ENCODE data around the gene ZNF644.
"Not testable (repeated sequence)": the region's sequence is repeated elsewhere in the genome, so short reads cannot be mapped to it uniquely, and the experiment has no call there.

ZNF644 gene

DNA sequence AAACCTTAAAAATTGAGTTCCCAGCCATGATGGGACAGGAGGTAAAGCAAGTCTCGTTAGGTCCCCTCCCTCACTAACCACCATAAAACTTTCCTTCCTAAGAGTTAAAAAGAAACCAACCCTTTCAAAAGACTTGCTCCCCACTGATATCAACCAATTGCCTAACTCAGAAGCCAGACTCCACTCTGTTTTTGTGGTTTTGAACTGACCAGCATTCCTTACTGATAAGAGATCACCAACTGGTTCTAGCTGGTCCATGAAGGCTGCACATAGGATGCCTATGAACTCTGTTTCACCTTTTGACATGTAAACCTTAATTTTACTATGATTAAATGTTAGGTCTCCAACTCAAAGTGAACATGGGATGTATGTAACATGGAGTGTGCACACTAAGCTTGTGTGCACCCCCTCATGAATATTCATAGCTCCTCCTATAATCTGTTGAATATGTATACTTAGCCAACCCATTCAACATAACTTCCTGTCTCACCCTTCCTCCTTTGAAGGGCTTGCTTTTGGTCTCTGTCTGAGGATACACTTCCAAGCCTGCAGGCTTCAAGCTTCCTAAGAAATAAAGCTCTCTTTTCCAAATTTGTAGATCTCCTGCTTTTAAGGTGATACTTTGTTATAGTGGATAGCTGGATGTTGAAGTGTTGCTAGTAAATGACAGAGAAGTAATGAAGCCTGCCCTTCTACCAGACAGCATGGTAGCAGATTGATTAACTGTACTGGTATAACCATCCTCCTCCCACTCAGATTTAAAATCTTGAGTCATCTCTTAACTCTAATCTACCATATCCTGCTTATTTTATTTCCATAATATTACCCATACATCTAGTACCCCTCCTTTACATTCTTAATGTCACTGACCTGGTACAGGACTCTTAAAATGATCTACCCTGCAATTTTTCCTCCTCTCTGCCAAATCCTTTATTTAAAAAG, 95.6 kb downstream of the ZNF644 start:
- no peak for DNase-seq (ENCODE audit: low read depth)

- DNase-seq (ENCODE audit: low read depth), result no peak
Measured at GRCh38 chr1:90924982-90925381, 96.9 kb downstream of the ZNF644 start.

GRCh38 chr1:90922996-90923395, 98.8 kb downstream of the ZNF644 start:
- no peak for DNase-seq (ENCODE audit: low read depth)

- no peak for DNase-seq (ENCODE audit: low read depth)
Measured at GRCh38 chr1:90922202-90922601, 99.6 kb downstream of the ZNF644 start.

DNA sequence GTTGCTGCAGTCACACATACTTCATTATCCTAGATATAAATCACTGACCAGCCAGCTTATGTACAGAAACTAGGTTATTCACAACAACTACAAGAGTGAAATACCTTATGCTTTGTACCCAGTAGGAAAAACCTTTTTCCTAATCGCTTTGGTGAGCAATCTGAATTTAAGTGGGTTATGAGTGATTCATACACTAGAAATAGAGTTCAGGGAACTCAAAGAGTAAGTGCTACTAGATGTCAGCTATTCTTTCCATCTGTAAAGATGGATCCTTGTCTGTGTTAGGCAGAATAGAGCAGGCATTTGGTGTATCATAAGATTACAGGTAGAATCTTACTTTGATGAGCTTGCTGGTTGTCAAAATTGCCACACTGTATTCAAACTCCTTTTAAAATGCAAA, 101.9 kb downstream of the ZNF644 start:
- DNase-seq (ENCODE audit: low read depth), result no peak

- DNase-seq (ENCODE audit: low read depth), result no peak
Measured at GRCh38 chr1:90919190-90919719, 102.6 kb downstream of the ZNF644 start.

GRCh38 chr1:90911353-90911752, 110.5 kb downstream of the ZNF644 start:
- no peak for DNase-seq (ENCODE audit: low read depth)

DNA sequence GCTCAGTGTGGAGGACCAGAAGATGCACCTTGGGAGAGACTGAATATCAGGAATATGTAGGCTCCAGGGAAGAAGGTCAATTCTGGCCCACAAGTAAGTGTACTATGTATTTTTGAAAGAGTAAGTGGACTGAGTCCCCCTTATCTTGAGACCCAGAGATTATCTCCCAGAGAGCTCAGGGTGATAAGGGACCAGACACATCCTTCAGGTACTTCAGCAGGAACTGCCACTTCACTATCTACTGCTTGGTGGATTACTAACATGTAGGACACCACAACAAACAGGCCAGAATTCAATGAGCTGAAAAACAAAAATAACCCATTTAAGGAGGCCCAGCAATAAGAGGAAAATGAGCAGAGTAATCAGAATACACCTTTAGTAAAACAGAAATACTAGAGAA, 119.2 kb downstream of the ZNF644 start:
- no peak for DNase-seq (ENCODE audit: low read depth)

GRCh38 chr1:90899263-90899662, 122.6 kb downstream of the ZNF644 start:
- DNase-seq (ENCODE audit: low read depth), result no peak

DNA sequence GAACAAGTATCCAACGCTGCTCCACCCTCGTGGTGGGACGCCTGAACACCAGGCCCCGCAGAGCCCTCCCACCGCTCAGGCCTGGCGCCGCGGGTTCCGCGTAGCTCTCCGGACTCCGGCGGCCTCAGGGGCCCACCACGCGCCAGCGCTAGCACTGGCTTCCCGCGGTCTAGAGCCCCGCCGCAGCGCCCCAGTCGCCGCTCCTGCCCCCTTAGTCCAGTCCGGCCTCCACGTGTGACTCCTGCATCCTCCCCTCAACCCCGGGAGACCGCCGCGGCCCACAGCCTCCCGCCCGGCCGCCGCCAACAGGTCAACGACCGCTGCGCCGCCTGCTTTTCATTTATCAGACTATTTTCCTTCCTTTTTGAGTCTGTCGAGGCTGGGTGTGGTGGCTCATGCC, 128.2 kb downstream of the ZNF644 start:
- DNase-seq (ENCODE audit: low read depth), result not testable (repeated sequence)

GRCh38 chr1:90892884-90893283, 129.0 kb downstream of the ZNF644 start:
- not testable (repeated sequence) for DNase-seq (ENCODE audit: low read depth)

- not testable (repeated sequence) for DNase-seq (ENCODE audit: low read depth)
Measured at GRCh38 chr1:90892196-90892595, 129.6 kb downstream of the ZNF644 start.

DNA sequence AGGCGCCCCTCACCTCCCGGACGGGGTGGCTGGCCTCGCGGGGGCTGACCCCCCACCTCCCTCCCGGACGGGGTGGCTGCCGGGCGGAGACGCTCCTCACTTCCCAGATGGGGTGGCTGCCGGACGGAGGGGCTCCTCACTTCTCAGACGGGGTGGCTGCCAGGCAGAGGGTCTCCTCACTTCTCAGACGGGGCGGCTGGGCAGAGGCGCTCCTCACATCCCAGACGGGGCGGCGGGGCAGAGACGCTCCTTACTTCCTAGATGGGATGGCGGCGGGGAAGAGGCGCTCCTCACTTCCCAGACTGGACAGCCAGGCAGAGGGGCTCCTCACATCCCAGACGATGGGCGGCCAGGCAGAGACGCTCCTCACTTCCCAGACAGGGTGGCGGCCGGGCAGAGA, 130.1 kb downstream of the ZNF644 start:
- DNase-seq (ENCODE audit: low read depth), result not testable (repeated sequence)

GRCh38 chr1:90882221-90882620, 139.6 kb downstream of the ZNF644 start:
- no peak for DNase-seq (ENCODE audit: low read depth)

- DNase-seq (ENCODE audit: low read depth), result no peak
Measured at GRCh38 chr1:90881034-90881433, 140.8 kb downstream of the ZNF644 start.

DNA sequence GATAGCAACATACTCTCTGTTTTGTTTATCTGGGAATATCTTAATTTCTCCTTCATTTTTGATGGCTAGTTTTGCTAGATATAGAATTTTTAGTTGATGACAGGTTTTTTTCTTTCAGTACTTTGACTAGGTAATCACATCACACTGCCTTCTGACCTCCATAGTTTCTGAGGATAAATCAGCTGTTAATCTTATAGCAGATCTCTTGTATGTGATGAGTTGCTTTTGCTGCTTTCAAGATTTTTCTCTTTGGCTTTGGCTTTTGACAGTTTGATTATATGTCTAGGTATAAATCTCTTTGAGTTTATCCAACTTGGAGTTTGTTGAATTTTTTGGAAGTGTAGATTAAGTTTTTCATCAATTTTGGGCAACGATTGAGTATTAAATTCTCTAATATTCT, 142.6 kb downstream of the ZNF644 start:
- DNase-seq (ENCODE audit: low read depth), result peak; percentile 6

DNA sequence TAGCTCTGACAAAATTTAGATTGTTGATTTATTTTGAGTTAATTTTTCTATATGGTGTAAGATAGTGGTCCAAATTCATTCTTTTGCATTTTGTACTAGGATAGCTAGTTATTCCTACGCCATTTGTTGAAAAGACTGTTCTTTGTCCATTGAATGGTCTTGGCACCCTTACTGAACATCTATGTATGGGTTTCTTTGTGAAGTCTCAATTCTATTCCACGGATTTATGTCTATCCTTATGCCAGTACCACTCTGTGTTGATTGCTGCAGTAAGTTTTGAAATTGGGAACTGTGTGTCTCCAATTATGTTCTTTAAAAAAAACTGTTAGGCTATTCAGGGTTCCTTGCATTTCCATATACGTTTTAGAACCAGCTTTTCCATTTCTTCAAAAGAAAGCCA, 145.7 kb downstream of the ZNF644 start:
- DNase-seq (ENCODE audit: low read depth), result no peak

All from fibroblast of gingiva (primary cell).